RWPE2 (cell line): ENCODE data around the gene PNPLA2.

Source experiments
- ATAC-seq: fragments of 200-7000 bp; cut with Tn5 transposase; 3 replicates; pipeline ENCODE4 v1.9.1; 2021; ENCODE audit warnings: low read depth
- DNase-seq: peaks from one replicate; pipeline ENCODE4 v3.0.0-alpha.2; 2020; ENCODE audit warnings: low spot score
- H3K27ac ChIP-seq: fragments of 450-650 bp; 2 replicates; pipeline ENCODE4 v1.5.1; 2017; ENCODE audit warnings: mild to moderate bottlenecking; ENCODE audit not compliant: poor library complexity, severe bottlenecking
- H3K27me3 ChIP-seq: fragments of 250-450 bp; sonication (Bioruptor Pico); 2 replicates; pipeline ENCODE4 v1.5.1; 2021; ENCODE audit warnings: mild to moderate bottlenecking, moderate library complexity; ENCODE audit not compliant: insufficient read depth, poor library complexity, severe bottlenecking
- H3K36me3 ChIP-seq: fragments of 250-450 bp; sonication (Bioruptor Pico); 2 replicates; pipeline ENCODE4 v1.5.1; 2020; ENCODE audit warnings: low read depth, mild to moderate bottlenecking, moderate library complexity
- H3K4me1 ChIP-seq: fragments of 250-450 bp; sonication (Bioruptor Pico); 2 replicates; pipeline ENCODE4 v1.5.1; 2021; ENCODE audit warnings: mild to moderate bottlenecking, moderate library complexity; ENCODE audit not compliant: insufficient read depth, poor library complexity, severe bottlenecking
- H3K4me3 ChIP-seq: fragments of 250-450 bp; sonication (Bioruptor Pico); 2 replicates; pipeline ENCODE4 v1.5.1; 2021; ENCODE audit warnings: mild to moderate bottlenecking, moderate library complexity; ENCODE audit not compliant: severe bottlenecking
- H3K9me3 ChIP-seq: fragments of 250-450 bp; sonication (Bioruptor Pico); 2 replicates; pipeline ENCODE4 v1.5.1; 2021; ENCODE audit warnings: mild to moderate bottlenecking, moderate library complexity; ENCODE audit not compliant: severe bottlenecking
- CTCF ChIP-seq: fragments of 450-650 bp; IDR thresholded peaks from one replicate; pipeline ENCODE4 v1.5.1; 2017; ENCODE audit warnings: mild to moderate bottlenecking, moderate library complexity; ENCODE audit not compliant: poor library complexity, severe bottlenecking

PNPLA2 gene

GRCh38 chr11:796565-797295 lies 22.0 kb upstream of the PNPLA2 start:
- TF ChIP-seq CTCF: no peak
- Histone ChIP-seq H3K27me3 (no peaks in the 10 kb centered on the region), H3K4me1 (peaks cover 2% of the 10 kb centered on the region), H3K9me3 (no peaks in the 10 kb centered on the region), H3K36me3 (peaks cover 10% of the 10 kb centered on the region; the same call in 1 of the 2 replicates), H3K27ac (peak overlapping the region; percentile 70), H3K4me3 (peak overlapping the region; percentile 69)
- ATAC-seq: no peak
- no peak for DNase-seq

GRCh38 chr11:797296-798092 lies 21.2 kb upstream of the PNPLA2 start:
- Histone ChIP-seq H3K4me1 (peaks cover 2% of the 10 kb centered on the region), H3K36me3 (peaks cover 18% of the 10 kb centered on the region)

GRCh38 chr11:798093-798713 lies 20.5 kb upstream of the PNPLA2 start, which contains the start of gene SLC25A22:
SLC25A22 (minus strand) TSS chr11:798281; CDS start chr11:795006, 3,275 bp downstream.
- Histone ChIP-seq H3K27ac (peak within 1 kb of the TSS; percentile 70), H3K4me1 (peaks cover 2% of the 10 kb centered on the region)
- no peak for DNase-seq

More at GRCh38 chr11:797296-798092, 21.2 kb upstream of the PNPLA2 start:
- H3K4me3 ChIP-seq: peak overlapping the region; percentile 69
- no peaks in the 10 kb centered on the region for H3K9me3 ChIP-seq
- no peak for DNase-seq
- no peak for TF ChIP-seq CTCF
- H3K27ac ChIP-seq: peak overlapping the region; percentile 70
- ATAC-seq: peak; percentile 35
- H3K27me3 ChIP-seq: no peaks in the 10 kb centered on the region

GRCh38 chr11:799641-800316 lies 18.9 kb upstream of the PNPLA2 start:
- H3K36me3 ChIP-seq: peaks cover 20% of the 10 kb centered on the region
- peaks cover 6% of the 10 kb centered on the region for H3K4me1 ChIP-seq
- H3K4me3 ChIP-seq: no peak overlapping the region
- H3K27me3 ChIP-seq: no peaks in the 10 kb centered on the region
- no peak overlapping the region for H3K27ac ChIP-seq
- DNase-seq (no peak), ATAC-seq (no peak)
- no peak for TF ChIP-seq CTCF
- no peaks in the 10 kb centered on the region for H3K9me3 ChIP-seq

More at GRCh38 chr11:798093-798713, 20.5 kb upstream of the PNPLA2 start, which contains the start of gene SLC25A22:
- Histone ChIP-seq H3K36me3 (peaks cover 25% of the 10 kb centered on the region), H3K9me3 (no peaks in the 10 kb centered on the region), H3K4me3 (peak within 1 kb of the TSS; percentile 69), H3K27me3 (no peaks in the 10 kb centered on the region)
- peak; percentile 46 for ATAC-seq
- TF ChIP-seq CTCF: peak; percentile 92
